H1 (cell line): ENCODE data around the gene PXDN.

Experiments used
- CBX5 ChIP-seq: fragments of 300-800, 300-1000 bp; sonication (generic); IDR thresholded peaks from 2 replicates; pipeline ENCODE4 v1.7.1; 2016; ENCODE audit warnings: antibody characterized with exemption, low read length, low read depth
- TAF1 ChIP-seq: IDR thresholded peaks from 2 replicates; pipeline ENCODE4 v1.6.1; 2011; ENCODE audit warnings: mild to moderate bottlenecking, low read depth, low read length

- TF ChIP-seq CBX5 (no peak), TAF1 (no peak)
Observed at GRCh38 chr2:1727101-1727771, 17.1 kb downstream of the PXDN start.
